HG02623 (cell line): ENCODE results near the gene TNFRSF6B.

Experiments
- ATAC-seq: cut with Tn5 transposase; IDR thresholded peaks from one replicate; pipeline ENCODE4 v1.9.1; 2021; ENCODE audit warnings: moderate library complexity; ENCODE audit not compliant: unreplicated experiment

The TNFRSF6B gene

DNA sequence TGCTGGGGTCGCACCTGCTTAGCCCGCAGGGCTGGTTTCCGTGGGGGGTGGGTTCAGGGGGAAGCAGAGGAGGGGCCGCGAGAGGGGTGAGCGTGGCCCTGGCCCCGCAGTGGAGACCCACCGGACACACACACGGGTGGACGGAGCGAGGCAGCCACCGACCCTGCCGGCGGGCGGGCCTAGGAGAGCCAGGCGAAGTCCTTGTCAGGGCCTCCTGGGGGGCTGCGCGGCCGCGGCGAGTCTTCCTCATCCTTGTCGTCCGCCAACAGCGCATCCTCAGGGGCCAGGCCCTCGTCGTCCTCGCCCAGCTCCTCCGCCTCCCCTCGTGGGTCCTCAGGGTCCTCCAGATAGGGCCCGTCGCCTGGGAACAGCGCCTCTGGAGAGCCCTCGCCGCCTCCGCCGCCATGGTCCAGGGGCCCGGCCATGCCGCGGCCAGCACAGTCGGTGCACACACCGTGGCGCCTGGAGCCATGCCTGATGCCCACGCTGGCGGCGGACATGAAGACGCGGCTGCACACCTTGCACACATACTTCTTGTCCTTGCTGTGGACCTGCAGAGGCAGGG lies 50.4 kb downstream of the TNFRSF6B start:
- ATAC-seq, result no peak

DNA sequence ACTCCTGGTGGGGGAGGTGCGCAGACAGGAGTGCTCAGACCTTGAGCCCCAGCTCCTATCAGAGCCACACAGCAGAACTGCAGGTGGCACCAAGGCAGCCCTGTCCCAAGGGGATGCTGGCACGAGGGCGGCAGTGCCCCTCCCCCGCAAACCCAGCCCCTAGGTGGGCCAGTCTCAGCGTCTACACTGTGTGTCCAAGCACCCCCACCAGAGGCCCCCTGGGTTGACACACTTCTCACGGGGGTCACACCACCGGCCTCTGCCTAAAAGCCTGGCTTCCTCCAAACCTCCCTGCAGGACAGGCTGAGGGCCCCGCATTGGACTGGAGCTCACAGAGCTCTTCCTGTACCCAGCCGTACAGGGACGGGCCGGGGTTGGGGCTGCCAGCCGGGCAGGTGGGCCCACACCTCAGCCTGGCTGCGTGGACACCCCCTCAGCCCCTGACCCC lies 51.2 kb downstream of the TNFRSF6B start:
- no peak for ATAC-seq
